Glomerular visceral epithelial cell (primary cell): Measurements from ENCODE around the gene CBLL2.
A peak's percentile ranks its signal among the peaks of the same experiment; 100 is the strongest.
"Not testable (repeated sequence)": the region's sequence is repeated elsewhere in the genome, so short reads cannot be mapped to it uniquely, and the experiment has no call there.

ENCODE experiments used
- DNase-seq: peaks from one replicate; pipeline ENCODE4 v3.0.0-alpha.2; 2016; ENCODE audit errors: extremely low spot score

CBLL2 gene, protein sequence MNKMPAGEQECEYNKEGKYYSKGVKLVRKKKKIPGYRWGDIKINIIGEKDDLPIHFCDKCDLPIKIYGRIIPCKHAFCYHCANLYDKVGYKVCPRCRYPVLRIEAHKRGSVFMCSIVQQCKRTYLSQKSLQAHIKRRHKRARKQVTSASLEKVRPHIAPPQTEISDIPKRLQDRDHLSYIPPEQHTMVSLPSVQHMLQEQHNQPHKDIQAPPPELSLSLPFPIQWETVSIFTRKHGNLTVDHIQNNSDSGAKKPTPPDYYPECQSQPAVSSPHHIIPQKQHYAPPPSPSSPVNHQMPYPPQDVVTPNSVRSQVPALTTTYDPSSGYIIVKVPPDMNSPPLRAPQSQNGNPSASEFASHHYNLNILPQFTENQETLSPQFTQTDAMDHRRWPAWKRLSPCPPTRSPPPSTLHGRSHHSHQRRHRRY

GRCh38 chrX:22272613-22273012, at the start of gene CBLL2:
TSS of gene CBLL2 (plus strand) at chrX:22272913. CDS start at chrX:22272992, 79 bp downstream.
- no peak for DNase-seq

GRCh38 chrX:22234380-22234779, 38.3 kb upstream of the CBLL2 start:
- DNase-seq = no peak

GRCh38 chrX:22237479-22237878, 35.2 kb upstream of the CBLL2 start:
- no peak for DNase-seq

DNA sequence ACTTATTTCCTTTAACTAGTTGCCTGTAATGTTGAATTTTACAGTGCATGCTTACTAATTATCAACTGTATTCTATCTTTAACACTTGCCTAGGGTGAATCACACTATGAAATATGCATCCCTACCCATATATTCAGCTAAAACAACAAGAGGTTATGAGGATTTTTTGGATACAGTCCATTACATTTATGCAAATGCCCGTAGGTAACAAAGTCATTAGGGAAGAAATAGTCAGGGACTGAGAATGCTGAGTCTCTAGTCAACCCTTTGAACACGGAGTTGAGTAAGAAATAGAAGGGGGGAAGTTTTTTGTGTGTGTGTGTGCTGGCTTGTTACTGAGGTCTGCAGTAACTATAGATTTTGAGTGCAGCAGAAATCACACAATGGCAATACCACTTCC, 26.1 kb upstream of the CBLL2 start:
- peak; percentile 38 for DNase-seq

GRCh38 chrX:22247169-22247568, 25.5 kb upstream of the CBLL2 start:
- peak; percentile 2 for DNase-seq

DNA sequence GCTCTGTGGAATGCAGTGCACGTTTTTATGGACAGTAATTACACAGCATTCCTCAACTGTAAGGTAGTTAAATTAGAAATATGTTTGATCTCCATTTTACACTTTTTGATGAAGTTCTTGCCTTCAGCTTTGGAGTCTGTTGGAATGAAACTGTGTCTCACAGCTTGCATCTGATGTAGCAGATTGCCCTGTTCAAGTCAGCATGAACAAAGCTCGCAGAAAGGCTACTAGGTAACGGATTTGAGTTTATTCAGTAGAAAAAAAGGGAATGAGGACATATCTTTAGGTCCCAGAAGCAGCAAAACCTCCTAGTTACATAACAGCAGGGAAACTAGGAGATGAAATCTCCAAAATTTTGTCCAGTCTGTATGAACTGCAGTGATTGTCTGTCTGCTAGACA, 24.3 kb upstream of the CBLL2 start:
- no peak for DNase-seq

DNA sequence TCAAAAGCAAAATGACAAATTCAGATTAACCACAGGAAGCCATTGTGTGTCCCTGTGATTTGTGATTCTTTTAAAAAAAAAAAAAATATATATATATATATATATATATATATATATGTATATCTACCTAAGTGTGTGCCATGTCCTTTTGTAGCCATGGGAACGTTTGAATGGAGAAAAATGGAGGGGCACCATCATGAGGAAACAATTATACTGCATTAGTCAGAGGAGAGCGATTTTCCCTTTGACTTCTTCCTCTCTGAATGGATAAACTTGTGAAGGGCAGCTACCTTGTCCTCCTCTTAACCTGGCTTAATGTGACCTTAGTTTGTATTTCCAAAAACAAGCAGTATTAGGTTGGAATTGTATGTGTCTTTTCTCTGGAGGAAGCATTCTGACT, 23.3 kb upstream of the CBLL2 start:
- no peak for DNase-seq

DNA sequence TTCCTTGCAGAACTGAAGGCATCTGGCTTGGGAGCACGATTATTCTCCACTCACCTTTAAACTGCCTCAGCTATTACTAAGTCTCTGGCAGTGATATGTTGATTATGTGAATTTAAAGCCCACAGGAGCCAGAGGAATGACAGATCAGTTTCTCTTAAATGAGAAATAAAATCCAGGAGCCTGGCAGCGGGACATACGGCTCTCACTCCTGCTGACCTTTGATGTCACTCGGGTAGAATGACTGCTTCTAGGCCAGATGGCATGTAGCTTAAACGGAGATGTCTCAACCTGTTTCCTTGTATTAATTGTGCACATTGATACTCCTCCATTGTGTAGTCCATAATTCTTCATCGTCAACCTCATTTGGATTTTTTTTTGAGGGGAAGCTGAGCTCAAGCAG, 4.0 kb upstream of the CBLL2 start:
- DNase-seq = no peak

GRCh38 chrX:22273714-22274317, 1.1 kb downstream of the CBLL2 start:
- no peak for DNase-seq

- DNase-seq = no peak
These were observed 4.1 kb downstream of the CBLL2 start for GRCh38 chrX:22276781-22277180.

DNA sequence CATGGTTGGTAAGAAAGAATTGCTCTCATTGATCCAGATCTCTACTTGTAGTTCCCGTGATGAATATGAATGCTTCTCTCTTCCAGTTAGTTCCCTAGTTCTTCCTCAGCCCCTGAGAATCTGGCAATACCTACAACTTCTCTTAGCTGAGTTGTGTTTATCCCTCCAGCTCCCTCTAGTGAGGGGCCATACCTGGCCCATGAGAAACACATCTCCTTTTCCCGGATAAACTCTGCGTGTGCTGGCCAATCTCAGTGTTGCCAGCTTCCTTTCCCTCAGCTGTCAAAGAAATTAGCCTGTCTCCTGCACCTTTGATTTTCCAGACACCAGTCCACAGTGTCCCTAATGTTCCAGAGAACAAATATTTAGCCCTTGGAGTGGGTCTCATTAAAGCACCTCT, 5.7 kb downstream of the CBLL2 start:
- DNase-seq = no peak

DNA sequence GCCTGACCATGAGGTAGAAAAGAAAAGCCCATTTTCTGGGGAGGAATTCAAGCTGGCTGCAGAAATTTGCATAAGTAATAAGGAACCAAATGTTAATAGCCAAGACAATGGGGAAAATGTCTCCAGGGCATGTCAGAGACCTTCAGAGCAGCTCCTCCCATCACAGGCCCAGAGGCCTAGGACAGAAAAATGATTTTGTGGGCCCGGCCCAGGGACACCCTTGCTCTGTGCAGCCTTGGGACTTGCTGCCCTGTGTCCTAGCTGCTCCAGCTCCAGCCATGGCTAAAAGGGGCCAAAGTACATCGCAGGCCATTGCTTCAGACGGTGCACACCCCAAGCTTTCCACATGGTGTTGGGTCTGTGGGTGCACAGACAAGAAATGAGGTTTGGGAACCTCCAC, 16.5 kb downstream of the CBLL2 start:
- not testable (repeated sequence) for DNase-seq

DNA sequence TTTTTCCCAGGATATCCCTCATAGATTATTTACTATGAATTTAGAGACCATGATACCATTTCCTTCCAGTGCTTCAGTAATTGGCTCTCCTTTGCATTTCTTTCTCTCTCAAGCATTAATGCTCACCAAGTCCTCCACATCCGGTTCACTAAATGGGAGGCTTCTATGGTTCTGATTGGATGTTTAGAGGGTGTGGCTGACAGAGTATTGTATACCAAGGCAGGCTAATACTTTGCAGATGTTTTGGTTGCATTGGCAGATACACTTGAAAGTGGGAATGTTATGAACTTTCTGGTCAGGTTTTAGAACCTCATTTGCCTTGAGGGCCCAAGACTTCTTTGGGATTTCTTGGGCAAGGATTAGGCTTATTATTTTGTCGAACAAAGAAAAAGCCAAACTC, 24.2 kb downstream of the CBLL2 start:
- no peak for DNase-seq

DNA sequence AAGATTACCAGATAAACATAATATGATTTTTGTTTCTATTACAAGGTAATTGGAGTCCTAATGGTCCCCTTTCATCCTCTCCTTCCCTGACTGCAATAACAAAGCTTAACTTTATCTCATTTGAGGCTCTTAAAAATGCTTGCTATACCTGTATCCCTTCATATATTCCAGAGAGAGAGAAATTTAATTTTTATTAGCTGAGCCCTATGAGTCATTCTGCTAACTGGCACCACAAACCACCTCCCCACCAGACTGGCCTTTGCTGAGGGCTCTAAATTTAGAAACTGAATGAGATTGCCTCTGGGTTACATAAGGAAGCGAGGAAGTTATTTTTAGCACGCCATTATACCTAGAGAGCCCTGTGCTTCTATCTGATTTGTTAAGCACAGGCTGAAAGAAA, 27.4 kb downstream of the CBLL2 start:
- DNase-seq = peak; percentile 37

- no peak for DNase-seq
These were observed 38.1 kb downstream of the CBLL2 start for GRCh38 chrX:22310779-22311178.

- DNase-seq = no peak
These were observed 41.1 kb downstream of the CBLL2 start for GRCh38 chrX:22313766-22314165.

DNA sequence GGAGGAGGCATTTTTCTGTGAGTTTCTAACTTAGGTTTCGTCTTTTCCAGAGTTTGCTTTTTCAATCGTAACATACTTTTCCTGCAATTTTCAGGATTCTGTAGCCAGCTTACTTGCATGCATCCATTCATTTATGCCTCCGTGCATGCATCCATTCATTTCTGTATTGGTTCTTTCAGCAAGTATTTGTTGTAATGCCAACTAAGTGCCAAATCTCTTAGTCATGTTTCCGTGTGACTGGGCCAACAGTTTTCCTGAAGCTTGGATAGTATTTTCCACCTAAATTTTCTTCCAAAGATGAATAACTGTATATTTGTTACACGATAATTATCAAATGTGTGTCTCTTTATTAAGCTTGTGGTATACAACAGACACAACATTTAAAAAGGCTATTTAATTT, 41.5 kb downstream of the CBLL2 start:
- DNase-seq = no peak

GRCh38 chrX:22314692-22315091, 42.0 kb downstream of the CBLL2 start:
- no peak for DNase-seq

DNA sequence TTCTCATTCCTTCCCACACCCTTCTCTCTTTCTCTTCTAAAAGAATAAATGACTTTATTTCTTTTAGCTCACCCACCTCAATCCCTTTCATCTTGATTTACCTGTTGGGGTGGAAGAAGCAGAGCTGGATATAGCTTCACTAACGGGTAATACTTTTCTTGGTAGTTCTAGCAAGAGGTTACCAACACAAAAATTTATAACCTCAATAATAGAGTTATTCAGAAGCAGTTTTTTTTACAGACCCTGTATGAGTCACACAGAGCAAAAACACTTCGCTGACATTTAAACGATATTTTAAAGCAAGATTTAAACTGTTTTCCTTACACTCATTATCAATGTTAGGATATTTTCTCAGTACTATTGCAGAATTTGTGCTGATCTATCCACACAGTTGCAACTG, 42.4 kb downstream of the CBLL2 start:
- DNase-seq = no peak

DNA sequence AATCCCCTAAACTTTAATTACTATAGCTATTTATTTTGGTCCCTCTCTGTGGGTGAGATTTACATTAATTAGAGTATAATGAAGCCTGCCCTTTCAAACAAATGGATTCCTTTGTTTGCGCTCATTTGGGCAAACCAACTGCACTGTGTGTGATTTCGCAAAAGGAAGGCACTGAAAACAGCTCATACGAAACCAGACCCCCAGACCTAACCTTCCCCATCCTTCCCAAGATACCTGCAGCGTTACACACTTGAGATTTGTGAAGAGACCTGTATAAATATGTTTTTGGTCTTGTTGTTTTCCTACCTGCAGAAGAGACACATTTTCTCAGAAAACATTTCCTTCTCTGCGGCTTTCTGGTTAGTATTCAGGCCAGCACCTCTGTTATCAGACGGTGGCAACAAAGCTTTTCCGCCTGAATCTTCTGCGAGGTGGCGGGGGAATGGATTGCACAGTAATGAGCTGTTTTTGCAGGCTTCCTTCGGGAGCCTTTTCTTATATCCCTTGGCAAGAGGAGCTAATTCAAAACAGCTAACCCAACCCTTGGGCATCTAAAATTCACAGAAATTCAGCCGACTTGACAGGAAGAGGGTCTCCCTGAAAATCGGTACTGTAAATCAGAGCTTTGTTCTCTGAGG, 47.6 kb downstream of the CBLL2 start:
- DNase-seq = no peak

GRCh38 chrX:22323541-22323940, 50.8 kb downstream of the CBLL2 start:
- DNase-seq = peak; percentile 14
